HepG2 (cell line): ENCODE results near the gene L3MBTL4. TPM values are rescaled to one million over a fixed set of nuclear protein-coding genes. Genes with fewer than 3 reads are reported as not detected.
"Not testable (repeated sequence)": the region's sequence is repeated elsewhere in the genome, so short reads cannot be mapped to it uniquely, and the experiment has no call there.

Source experiments
- ATAC-seq: fragments of 200-7000 bp; cut with Tn5 transposase; 3 replicates; pipeline ENCODE4 v1.9.1; 2020; ENCODE audit warnings: mild to moderate bottlenecking, moderate library complexity
- BruUV-seq: library from RNA; stranded (reverse); fragments of 400-500 nt; replicated peaks from 2 replicates; lab custom pipeline; 2021; lab: Mats Ljungman, UMichigan
- CTCF ChIA-PET: fragments of 300-600 bp; formaldehyde crosslinking; extraction: SDS; loops from one replicate; lab custom pipeline; 2021; ENCODE audit warnings: low total read pairs, inconsistent platforms, low intra/inter-chr PET ratio; lab: Yijun Ruan, JAX
- POLR2A ChIA-PET: fragments of 350-600 bp; sonication (Branson Sonifier 250); formaldehyde crosslinking; loops from one replicate; lab custom pipeline; 2020; ENCODE audit warnings: antibody characterized with exemption, inconsistent platforms; lab: Yijun Ruan, JAX
- DNase-seq: peaks from one replicate; pipeline ENCODE4 v3.0.0-alpha.2; 2015; ENCODE audit warnings: low spot score
- FAIRE-seq: peaks from 3 replicates; lab custom pipeline; 2011; peaks lifted over from hg19 to GRCh38; lab: Jason Lieb, UNC
- H2AFZ ChIP-seq: one replicate; pipeline ENCODE4 v1.6.1; 2011; ENCODE audit warnings: low read length, inconsistent platforms
- H3K27ac ChIP-seq: fragments of 300-600 bp; 3 replicates; pipeline ENCODE4 v1.8.0; 2011; ENCODE audit warnings: mixed run types, mild to moderate bottlenecking, mixed read lengths, low read length, inconsistent platforms; ENCODE audit not compliant: insufficient read depth; ENCODE audit errors: extremely low read length
- H3K27me3 ChIP-seq, 2 experiments: fragments of 200-600 bp in 1 of 2; 2 replicates in 1 of 2; 3 replicates in 1 of 2; pipeline versions ENCODE4 v1.6.0 to v1.8.0; 2011; ENCODE audit warnings: low read length in 2 of 2, mild to moderate bottlenecking in 2 of 2, moderate library complexity in 2 of 2, inconsistent platforms in 1 of 2; ENCODE audit not compliant: insufficient read depth in 2 of 2, control insufficient read depth in 1 of 2
- H3K36me3 ChIP-seq, 2 experiments: fragments of 200-600 bp in 1 of 2; replicated peaks in 1 of 2; 2 replicates in 1 of 2; 3 replicates in 1 of 2; pipeline versions ENCODE4 v1.5.1 to v1.8.0; 2011; ENCODE audit warnings: low read length in 2 of 2, inconsistent platforms in 1 of 2; ENCODE audit not compliant: insufficient read depth in 2 of 2, control insufficient read depth in 1 of 2
- H3K4me1 ChIP-seq: 2 replicates; pipeline ENCODE4 v1.5.1; 2012; ENCODE audit warnings: low read length, inconsistent platforms; ENCODE audit not compliant: insufficient read depth
- H3K4me2 ChIP-seq: 2 replicates; pipeline ENCODE4 v1.6.0; 2011; ENCODE audit warnings: low read depth, low read length, inconsistent platforms
- H3K4me3 ChIP-seq, 3 experiments: fragments of 200-600 bp in 1 of 3; sonication (generic), shearing (Covaris generic) in 1 of 3; replicated peaks in 1 of 3; 2 replicates each; pipeline ENCODE4 v1.5.1; 2011 to 2016; ENCODE audit warnings: low read length in 3 of 3, inconsistent platforms in 2 of 3, low read depth in 2 of 3, mild to moderate bottlenecking in 2 of 3, control low read depth in 1 of 3, mixed read lengths in 1 of 3; ENCODE audit not compliant: insufficient read depth in 1 of 3
- H3K79me2 ChIP-seq: one replicate; pipeline ENCODE4 v1.6.1; 2011; ENCODE audit warnings: low read length, inconsistent platforms; ENCODE audit not compliant: insufficient read depth
- H3K9ac ChIP-seq: 2 replicates; pipeline ENCODE4 v1.6.0; 2011; ENCODE audit warnings: mild to moderate bottlenecking, low read depth, low read length, inconsistent platforms; ENCODE audit not compliant: insufficient read depth
- H3K9me3 ChIP-seq: 2 replicates; pipeline ENCODE4 v1.5.1; 2012; ENCODE audit warnings: mild to moderate bottlenecking, low read length
- H4K20me1 ChIP-seq: 2 replicates; pipeline ENCODE4 v1.6.0; 2011; ENCODE audit warnings: inconsistent platforms, mild to moderate bottlenecking, low read length, moderate library complexity; ENCODE audit not compliant: insufficient read depth
- ARNTL ChIP-seq: sonication (generic); formaldehyde crosslinking; IDR thresholded peaks from 2 replicates; pipeline ENCODE4 v1.4.0; 2020; ENCODE audit warnings: mild to moderate bottlenecking, missing genetic modification reagents
- HDAC2 ChIP-seq: sonication (generic); formaldehyde crosslinking; IDR thresholded peaks from 2 replicates; pipeline ENCODE4 v1.4.0; 2020; ENCODE audit warnings: missing genetic modification reagents
- NFE2 ChIP-seq: sonication (generic); formaldehyde crosslinking; IDR thresholded peaks from 2 replicates; pipeline ENCODE4 v1.4.0; 2020; ENCODE audit warnings: missing genetic modification reagents
- PCBP1 ChIP-seq: fragments of 200-400 bp; formaldehyde crosslinking; IDR thresholded peaks from 2 replicates; pipeline ENCODE4 v1.6.1; 2017; ENCODE audit warnings: mild to moderate bottlenecking, low read depth, low read length, borderline replicate concordance
- SKI ChIP-seq: fragments of 450-650 bp; IDR thresholded peaks from one replicate; pipeline ENCODE4 v1.6.1; 2018; ENCODE audit warnings: mild to moderate bottlenecking; ENCODE audit not compliant: partially characterized antibody
- SNRNP70 ChIP-seq: fragments of 200-400 bp; formaldehyde crosslinking; IDR thresholded peaks from 2 replicates; pipeline ENCODE4 v1.6.1; 2017; ENCODE audit warnings: mild to moderate bottlenecking, low read depth, low read length, moderate library complexity
- THAP11 ChIP-seq: IDR thresholded peaks from 2 replicates; pipeline ENCODE4 v1.6.1; 2016; ENCODE audit warnings: missing biosample characterization, missing genetic modification reagents
- ZFP1 ChIP-seq: IDR thresholded peaks from 2 replicates; pipeline ENCODE4 v1.6.1; 2016
- ZNF567 ChIP-seq: sonication (generic); formaldehyde crosslinking; IDR thresholded peaks from 2 replicates; pipeline ENCODE4 v1.8.1; 2023; ENCODE audit warnings: mild to moderate bottlenecking, missing genetic modification reagents, borderline replicate concordance
- ZNF709 ChIP-seq: sonication (generic); formaldehyde crosslinking; IDR thresholded peaks from 2 replicates; pipeline ENCODE4 v1.5.0; 2020; ENCODE audit warnings: mild to moderate bottlenecking, missing genetic modification reagents
- WGBS: methylation state at CpG from one replicate; pipeline ENCODE4 v1.1.6; 2017; ENCODE audit warnings: low lambda C conversion rate; 5-methylcytosine and 5-hydroxymethylcytosine counted together
- in situ Hi-C: cut with HindIII; loops from 2 replicates; pipeline ENCODE4 v1.10.0; 2017; ENCODE audit warnings: low pct_unique_long_range_greater_than_20kb; ENCODE audit not compliant: extremely low pct_ligation_motif_present
- intact Hi-C: fragments of 100-400 bp; cut with micrococcal nuclease; formaldehyde crosslinking; loops from one replicate; pipeline ENCODE4 v1.10.0; 2022; ENCODE audit not compliant: unreplicated experiment
- polyA plus RNA-seq, 8 experiments: library from polyadenylated mRNA; depleted of rRNA in 3 of 8; stranded (reverse) in 7 of 8; unstranded in 1 of 8; fragments of >200 nt; fragmentation: Illumina TruSeq in 4 of 8; extraction: Trizol in 4 of 8; gene quantifications; 2 replicates each; pipeline versions ENCODE4 v1.2.1 to v1.2.3, GENCODE V29; 2011 to 2016; ENCODE audit warnings: low read depth in 4 of 8, missing spikeins in 1 of 8, mixed read lengths in 1 of 8; ENCODE audit not compliant: insufficient read depth in 1 of 8
- total RNA-seq, 5 experiments: library from RNA; depleted of rRNA; stranded (reverse); fragments of >200 nt; fragmentation: Illumina TruSeq; extraction: Trizol; gene quantifications; 2 replicates each; pipeline ENCODE4 v1.2.3, GENCODE V29; 2016; ENCODE audit warnings: low read depth in 1 of 5
- TF ChIP-seq, protein P1 (sequence below): IDR thresholded peaks from 2 replicates; pipeline ENCODE4 v1.4.0; 2020; ENCODE audit warnings: mild to moderate bottlenecking, missing genetic modification reagents
- TF ChIP-seq, protein P2 (sequence below): sonication (generic); formaldehyde crosslinking; IDR thresholded peaks from 2 replicates; pipeline ENCODE4 v1.4.0; 2020; ENCODE audit warnings: missing genetic modification reagents

The L3MBTL4 gene
- total and polyA plus RNA-seq, 2 of the 13 experiments (the other 11 are each of a cell fraction or from before 2014, with no cell fraction given), result 10.8 to 13.3 TPM

DNA sequence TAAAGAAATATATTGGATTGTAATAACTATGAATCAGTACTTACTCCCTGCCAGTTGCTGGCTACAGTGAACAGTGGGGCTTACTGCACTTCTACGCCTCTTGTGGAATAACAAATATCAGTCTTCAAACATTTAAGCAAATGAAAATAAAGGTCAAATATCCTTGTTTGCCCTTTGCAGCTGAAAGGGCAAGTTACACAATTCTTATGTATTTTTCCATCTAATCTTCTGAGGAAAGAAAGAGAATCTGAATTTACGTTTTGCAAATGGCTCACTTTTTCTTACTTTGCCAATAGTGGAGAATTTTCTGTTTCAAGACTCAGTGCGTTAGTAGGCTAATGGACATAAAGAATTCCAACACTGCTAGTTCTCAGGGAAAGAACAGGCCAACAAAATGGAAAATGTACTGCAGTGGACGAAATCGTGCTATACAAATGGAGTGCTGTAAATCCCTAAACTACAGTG lies 362.2 kb downstream of the L3MBTL4 start (continued):
- TF ChIP-seq, protein P1, sequence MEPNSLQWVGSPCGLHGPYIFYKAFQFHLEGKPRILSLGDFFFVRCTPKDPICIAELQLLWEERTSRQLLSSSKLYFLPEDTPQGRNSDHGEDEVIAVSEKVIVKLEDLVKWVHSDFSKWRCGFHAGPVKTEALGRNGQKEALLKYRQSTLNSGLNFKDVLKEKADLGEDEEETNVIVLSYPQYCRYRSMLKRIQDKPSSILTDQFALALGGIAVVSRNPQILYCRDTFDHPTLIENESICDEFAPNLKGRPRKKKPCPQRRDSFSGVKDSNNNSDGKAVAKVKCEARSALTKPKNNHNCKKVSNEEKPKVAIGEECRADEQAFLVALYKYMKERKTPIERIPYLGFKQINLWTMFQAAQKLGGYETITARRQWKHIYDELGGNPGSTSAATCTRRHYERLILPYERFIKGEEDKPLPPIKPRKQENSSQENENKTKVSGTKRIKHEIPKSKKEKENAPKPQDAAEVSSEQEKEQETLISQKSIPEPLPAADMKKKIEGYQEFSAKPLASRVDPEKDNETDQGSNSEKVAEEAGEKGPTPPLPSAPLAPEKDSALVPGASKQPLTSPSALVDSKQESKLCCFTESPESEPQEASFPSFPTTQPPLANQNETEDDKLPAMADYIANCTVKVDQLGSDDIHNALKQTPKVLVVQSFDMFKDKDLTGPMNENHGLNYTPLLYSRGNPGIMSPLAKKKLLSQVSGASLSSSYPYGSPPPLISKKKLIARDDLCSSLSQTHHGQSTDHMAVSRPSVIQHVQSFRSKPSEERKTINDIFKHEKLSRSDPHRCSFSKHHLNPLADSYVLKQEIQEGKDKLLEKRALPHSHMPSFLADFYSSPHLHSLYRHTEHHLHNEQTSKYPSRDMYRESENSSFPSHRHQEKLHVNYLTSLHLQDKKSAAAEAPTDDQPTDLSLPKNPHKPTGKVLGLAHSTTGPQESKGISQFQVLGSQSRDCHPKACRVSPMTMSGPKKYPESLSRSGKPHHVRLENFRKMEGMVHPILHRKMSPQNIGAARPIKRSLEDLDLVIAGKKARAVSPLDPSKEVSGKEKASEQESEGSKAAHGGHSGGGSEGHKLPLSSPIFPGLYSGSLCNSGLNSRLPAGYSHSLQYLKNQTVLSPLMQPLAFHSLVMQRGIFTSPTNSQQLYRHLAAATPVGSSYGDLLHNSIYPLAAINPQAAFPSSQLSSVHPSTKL (CRISPR knock-in tag), result peak; percentile 89
- no peak for TF ChIP-seq ARNTL (CRISPR knock-in tag)
- peak; percentile 65 for TF ChIP-seq HDAC2
- no peak for TF ChIP-seq PCBP1
- TF ChIP-seq SKI, result no peak
- no peak for TF ChIP-seq ZNF567 (CRISPR knock-in tag)
- TF ChIP-seq NFE2, result no peak
- TF ChIP-seq ZNF709 (CRISPR knock-in tag), result no peak
- TF ChIP-seq SNRNP70, result no peak
- TF ChIP-seq ZFP1 (CRISPR knock-in tag), result no peak
- no peak for TF ChIP-seq THAP11
- TF ChIP-seq, protein P2, sequence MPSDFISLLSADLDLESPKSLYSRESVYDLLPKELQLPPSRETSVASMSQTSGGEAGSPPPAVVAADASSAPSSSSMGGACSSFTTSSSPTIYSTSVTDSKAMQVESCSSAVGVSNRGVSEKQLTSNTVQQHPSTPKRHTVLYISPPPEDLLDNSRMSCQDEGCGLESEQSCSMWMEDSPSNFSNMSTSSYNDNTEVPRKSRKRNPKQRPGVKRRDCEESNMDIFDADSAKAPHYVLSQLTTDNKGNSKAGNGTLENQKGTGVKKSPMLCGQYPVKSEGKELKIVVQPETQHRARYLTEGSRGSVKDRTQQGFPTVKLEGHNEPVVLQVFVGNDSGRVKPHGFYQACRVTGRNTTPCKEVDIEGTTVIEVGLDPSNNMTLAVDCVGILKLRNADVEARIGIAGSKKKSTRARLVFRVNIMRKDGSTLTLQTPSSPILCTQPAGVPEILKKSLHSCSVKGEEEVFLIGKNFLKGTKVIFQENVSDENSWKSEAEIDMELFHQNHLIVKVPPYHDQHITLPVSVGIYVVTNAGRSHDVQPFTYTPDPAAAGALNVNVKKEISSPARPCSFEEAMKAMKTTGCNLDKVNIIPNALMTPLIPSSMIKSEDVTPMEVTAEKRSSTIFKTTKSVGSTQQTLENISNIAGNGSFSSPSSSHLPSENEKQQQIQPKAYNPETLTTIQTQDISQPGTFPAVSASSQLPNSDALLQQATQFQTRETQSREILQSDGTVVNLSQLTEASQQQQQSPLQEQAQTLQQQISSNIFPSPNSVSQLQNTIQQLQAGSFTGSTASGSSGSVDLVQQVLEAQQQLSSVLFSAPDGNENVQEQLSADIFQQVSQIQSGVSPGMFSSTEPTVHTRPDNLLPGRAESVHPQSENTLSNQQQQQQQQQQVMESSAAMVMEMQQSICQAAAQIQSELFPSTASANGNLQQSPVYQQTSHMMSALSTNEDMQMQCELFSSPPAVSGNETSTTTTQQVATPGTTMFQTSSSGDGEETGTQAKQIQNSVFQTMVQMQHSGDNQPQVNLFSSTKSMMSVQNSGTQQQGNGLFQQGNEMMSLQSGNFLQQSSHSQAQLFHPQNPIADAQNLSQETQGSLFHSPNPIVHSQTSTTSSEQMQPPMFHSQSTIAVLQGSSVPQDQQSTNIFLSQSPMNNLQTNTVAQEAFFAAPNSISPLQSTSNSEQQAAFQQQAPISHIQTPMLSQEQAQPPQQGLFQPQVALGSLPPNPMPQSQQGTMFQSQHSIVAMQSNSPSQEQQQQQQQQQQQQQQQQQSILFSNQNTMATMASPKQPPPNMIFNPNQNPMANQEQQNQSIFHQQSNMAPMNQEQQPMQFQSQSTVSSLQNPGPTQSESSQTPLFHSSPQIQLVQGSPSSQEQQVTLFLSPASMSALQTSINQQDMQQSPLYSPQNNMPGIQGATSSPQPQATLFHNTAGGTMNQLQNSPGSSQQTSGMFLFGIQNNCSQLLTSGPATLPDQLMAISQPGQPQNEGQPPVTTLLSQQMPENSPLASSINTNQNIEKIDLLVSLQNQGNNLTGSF (CRISPR knock-in tag), result no peak

DNA sequence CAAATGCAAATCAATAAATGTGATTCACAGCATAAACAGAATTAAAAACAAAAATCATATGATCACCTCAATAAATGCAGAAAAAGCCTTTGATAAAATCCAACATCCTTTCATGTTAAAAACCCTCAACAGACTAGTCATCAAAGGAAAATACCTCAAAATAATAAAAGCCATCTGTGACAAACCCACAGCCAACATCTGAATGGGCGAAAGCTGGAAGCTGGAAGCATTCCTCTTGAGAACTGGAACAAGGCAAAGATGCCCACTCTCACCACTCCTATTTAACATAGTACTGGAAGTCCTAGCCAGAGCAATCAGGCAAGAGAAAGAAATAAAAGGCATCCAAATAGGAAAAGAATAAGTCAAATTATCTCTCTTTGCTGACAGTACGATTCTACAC lies 367.1 kb downstream of the L3MBTL4 start:
- H3K9me3 ChIP-seq, H2AFZ ChIP-seq, H4K20me1 ChIP-seq, H3K4me3 ChIP-seq, DNase-seq, in situ Hi-C loops, BruUV-seq, H3K27ac ChIP-seq, H3K4me2 ChIP-seq, H3K27me3 ChIP-seq, H3K79me2 ChIP-seq, FAIRE-seq, intact Hi-C loops, ATAC-seq, CTCF ChIA-PET, H3K9ac ChIP-seq, POLR2A ChIA-PET, H3K36me3 ChIP-seq: not testable (repeated sequence)
- WGBS, result 92% methylated on average over 2 of the region's 2 CpGs
- peaks cover 13% of the 10 kb centered on the region for H3K4me1 ChIP-seq
